Thymus (tissue), 11 donors: ENCODE results near the gene OAT. TPM values are rescaled to one million over a fixed set of nuclear protein-coding genes. Genes with fewer than 3 reads are reported as not detected.
"Not testable (repeated sequence)": the region's sequence is repeated elsewhere in the genome, so short reads cannot be mapped to it uniquely, and the experiment has no call there.

Experiments
- DNase-seq, 9 donors: peaks; one replicate each; pipeline ENCODE4 v3.0.0-alpha.2; 2013; ENCODE audit warnings: low spot score in 9 of 9, low read depth in 6 of 9, missing footprints in 1 of 9
- H3K27ac ChIP-seq, 2 donors: one replicate each; pipeline ENCODE4 v1.5.1; 2013; ENCODE audit warnings: control low read depth in 1 of 2, low read depth in 1 of 2, low read length in 1 of 2, mild to moderate bottlenecking in 1 of 2, moderate library complexity in 1 of 2
- H3K27me3 ChIP-seq, 2 donors: one replicate each; pipeline ENCODE4 v1.5.1; 2013; ENCODE audit warnings: low read length in 1 of 2; ENCODE audit not compliant: control insufficient read depth in 2 of 2, insufficient read depth in 1 of 2
- H3K36me3 ChIP-seq, 2 donors: one replicate each; pipeline ENCODE4 v1.5.1; 2013; ENCODE audit warnings: low read length in 1 of 2, mild to moderate bottlenecking in 1 of 2, moderate library complexity in 1 of 2; ENCODE audit not compliant: control insufficient read depth in 2 of 2, insufficient read depth in 2 of 2
- H3K4me1 ChIP-seq, 2 donors: one replicate each; pipeline ENCODE4 v1.5.1; 2013; ENCODE audit warnings: low read length in 2 of 2; ENCODE audit not compliant: control insufficient read depth in 2 of 2, insufficient read depth in 2 of 2
- H3K4me3 ChIP-seq, 2 donors: one replicate each; pipeline ENCODE4 v1.5.1; 2013; ENCODE audit warnings: low read length in 2 of 2, control low read depth in 1 of 2, mild to moderate bottlenecking in 1 of 2
- H3K9me3 ChIP-seq, 2 donors: one replicate each; pipeline ENCODE4 v1.5.1; 2013; ENCODE audit warnings: low read length in 1 of 2, mild to moderate bottlenecking in 1 of 2; ENCODE audit not compliant: control insufficient read depth in 2 of 2, insufficient read depth in 1 of 2
- WGBS: extraction: QIAGEN DNeasy Blood & Tissue Kit; methylation state at CpG from one replicate; pipeline ENCODE4 v1.1.7; 2013; 5-methylcytosine and 5-hydroxymethylcytosine counted together
- polyA plus RNA-seq: library from polyadenylated mRNA; stranded (reverse); fragments of 200-250 nt; gene quantifications from one replicate; pipeline ENCODE4 v1.2.3, GENCODE V29; 2013
- total RNA-seq: library from RNA; stranded (reverse); fragments of 120-200 nt; gene quantifications from one replicate; pipeline ENCODE4 v1.2.4, GENCODE V29; 2013
- donor health status: healthy.

Gene OAT
- total and polyA plus RNA-seq, 2 donors = 41.4 to 50.9 TPM

GRCh38 chr10:124450012-124450782, 31.5 kb upstream of the OAT start, which contains the start of gene NKX1-2:
Gene NKX1-2 (minus strand): TSS chr10:124450035. CDS start chr10:124449943, 92 bp downstream.
- 2% methylated on average over 57 of the region's 57 CpGs for WGBS
- Histone ChIP-seq H3K9me3 (no peaks in the 10 kb centered on the region), H3K4me1 (no peaks in the 10 kb centered on the region), H3K27ac (no peak within 1 kb of the TSS), H3K4me3 (no peak within 1 kb of the TSS), H3K27me3 (peaks cover 78 to 96% of the 10 kb centered on the region in 2 donors), H3K36me3 (no peaks in the 10 kb centered on the region)
- DNase-seq = no peak

- Histone ChIP-seq H3K4me1 (no peaks in the 10 kb centered on the region), H3K9me3 (no peaks in the 10 kb centered on the region), H3K27ac (no peak overlapping the region), H3K27me3 (peaks cover 76 to 95% of the 10 kb centered on the region in 2 donors), H3K36me3 (no peaks in the 10 kb centered on the region), H3K4me3 (no peak overlapping the region)
- DNase-seq = no peak
- WGBS = 4% methylated on average over 59 of the region's 59 CpGs
These were observed 30.7 kb upstream of the OAT start for GRCh38 chr10:124449170-124450011.

GRCh38 chr10:124448696-124449169, 30.0 kb upstream of the OAT start:
- H3K9me3 ChIP-seq = no peaks in the 10 kb centered on the region
- H3K27ac ChIP-seq = no peak overlapping the region
- DNase-seq = no peak
- no peaks in the 10 kb centered on the region for H3K4me1 ChIP-seq
- peaks cover 72 to 95% of the 10 kb centered on the region in 2 donors for H3K27me3 ChIP-seq
- no peaks in the 10 kb centered on the region for H3K36me3 ChIP-seq
- WGBS = 6% methylated on average over 26 of the region's 26 CpGs
- no peak overlapping the region for H3K4me3 ChIP-seq

- no peak for DNase-seq
- Histone ChIP-seq H3K4me3 (peak overlapping the region in 1 of 2 donors; percentile 26), H3K4me1 (no peaks in the 10 kb centered on the region), H3K9me3 (no peaks in the 10 kb centered on the region), H3K36me3 (no peaks in the 10 kb centered on the region), H3K27ac (no peak overlapping the region), H3K27me3 (peaks cover 67 to 94% of the 10 kb centered on the region in 2 donors)
- whole genome bisulfite sequencing = 3% methylated on average over 60 of the region's 60 CpGs
These were observed 29.2 kb upstream of the OAT start for GRCh38 chr10:124447751-124448466.

- no peak for DNase-seq
- Histone ChIP-seq H3K9me3 (no peaks in the 10 kb centered on the region), H3K36me3 (no peaks in the 10 kb centered on the region), H3K4me1 (no peaks in the 10 kb centered on the region), H3K27me3 (peaks cover 61 to 86% of the 10 kb centered on the region in 2 donors), H3K4me3 (peak overlapping the region in 1 of 2 donors; percentile 26), H3K27ac (no peak overlapping the region)
- 13% methylated on average over 71 of the region's 71 CpGs for WGBS
These were observed 28.4 kb upstream of the OAT start for GRCh38 chr10:124446830-124447750.

- not testable (repeated sequence) for H3K4me1 ChIP-seq, H3K36me3 ChIP-seq, DNase-seq, H3K9me3 ChIP-seq, H3K4me3 ChIP-seq, H3K27ac ChIP-seq
- 81% methylated on average over 5 of the region's 5 CpGs for WGBS
- peaks cover 12 to 33% of the 10 kb centered on the region in 2 donors for H3K27me3 ChIP-seq
These were observed 23.0 kb upstream of the OAT start for GRCh38 chr10:124441694-124442093.

- no peaks in the 10 kb centered on the region for H3K27me3 ChIP-seq
- no peak for DNase-seq
- no peak overlapping the region for H3K27ac ChIP-seq
- H3K4me3 ChIP-seq = no peak overlapping the region
- no peaks in the 10 kb centered on the region for H3K4me1 ChIP-seq
- H3K9me3 ChIP-seq = no peaks in the 10 kb centered on the region
- H3K36me3 ChIP-seq = no peaks in the 10 kb centered on the region
- 73% methylated on average over 8 of the region's 8 CpGs for WGBS
These were observed 17.5 kb upstream of the OAT start for GRCh38 chr10:124436191-124436638.

GRCh38 chr10:124435683-124436082, 17.0 kb upstream of the OAT start:
- WGBS = 97% methylated on average over 4 of the region's 4 CpGs
- H3K4me1 ChIP-seq, DNase-seq, H3K36me3 ChIP-seq, H3K27me3 ChIP-seq, H3K4me3 ChIP-seq, H3K27ac ChIP-seq, H3K9me3 ChIP-seq: not testable (repeated sequence)
